ENCODE data around the gene ZBTB17. TPM values are rescaled to one million over a fixed set of nuclear protein-coding genes. Genes with fewer than 3 reads are reported as not detected.

ZBTB17 gene
- total RNA-seq, 1 experiment from 2014 or later, result 22.1 TPM

GRCh38 chr1:15923241-15923640, 52.7 kb downstream of the ZBTB17 start:
- no peak for TF ChIP-seq CTCF (IDR thresholded peaks at IDR 0.05; ENCODE audit: unreplicated experiment)
- DNase-seq, result no peak
- Mint-ChIP-seq H3K9me3 (ENCODE audit: low read depth, unreplicated experiment) (no peaks in the 10 kb centered on the region), H3K4me3 (ENCODE audit: low read depth, unreplicated experiment) (no peak overlapping the region), H3K4me1 (ENCODE audit: low read depth, unreplicated experiment) (no peaks in the 10 kb centered on the region), H3K27ac (ENCODE audit: unreplicated experiment) (no peak overlapping the region), H3K36me3 (ENCODE audit: insufficient read depth, unreplicated experiment) (peaks cover 21% of the 10 kb centered on the region), H3K27me3 (ENCODE audit: unreplicated experiment) (no peaks in the 10 kb centered on the region)
- no TSS peak for BruUV-seq (replicated peaks)
- CTCF ChIA-PET, result no interaction called here
- intact Hi-C loops (cut with micrococcal nuclease; ENCODE audit: unreplicated experiment), result no loop called here

GRCh38 chr1:15918962-15919715, 56.8 kb downstream of the ZBTB17 start:
- no TSS peak for BruUV-seq (replicated peaks)
- CTCF ChIA-PET, result no interaction called here
- Mint-ChIP-seq H3K36me3 (ENCODE audit: insufficient read depth, unreplicated experiment) (peaks cover 29% of the 10 kb centered on the region), H3K4me1 (ENCODE audit: low read depth, unreplicated experiment) (no peaks in the 10 kb centered on the region), H3K4me3 (ENCODE audit: low read depth, unreplicated experiment) (no peak overlapping the region), H3K27ac (ENCODE audit: unreplicated experiment) (no peak overlapping the region), H3K27me3 (ENCODE audit: unreplicated experiment) (no peaks in the 10 kb centered on the region), H3K9me3 (ENCODE audit: low read depth, unreplicated experiment) (no peaks in the 10 kb centered on the region)
- TF ChIP-seq CTCF (IDR thresholded peaks at IDR 0.05; ENCODE audit: unreplicated experiment), result no peak
- intact Hi-C loops (cut with micrococcal nuclease; ENCODE audit: unreplicated experiment), result loop anchor here (10.0 kb wide), 1 partner anchor 124 kb away; no protein-coding TSS in a partner anchor
- peak; percentile 21 for DNase-seq

DNA sequence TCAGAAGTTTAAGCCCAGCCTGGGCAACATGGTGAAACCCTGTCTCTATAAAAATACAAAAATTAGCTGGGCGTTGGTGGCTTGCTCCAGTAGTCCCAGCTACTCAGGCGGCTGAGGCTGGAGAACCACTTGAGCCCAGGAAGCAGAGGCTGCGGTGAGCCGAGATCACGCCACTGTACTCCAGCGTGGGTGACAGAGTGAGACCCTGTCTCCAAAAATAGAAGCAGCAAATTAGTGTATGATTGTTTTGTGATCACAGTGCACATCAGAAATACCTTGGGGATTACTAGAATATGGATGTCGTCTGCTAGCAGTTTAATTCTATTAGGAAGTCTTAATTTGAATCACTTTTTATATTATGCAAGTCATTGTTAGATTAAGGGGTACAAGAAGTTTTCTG, 59.0 kb downstream of the ZBTB17 start:
- BruUV-seq (replicated peaks), result no TSS peak
- Mint-ChIP-seq H3K4me1 (ENCODE audit: low read depth, unreplicated experiment) (no peaks in the 10 kb centered on the region), H3K4me3 (ENCODE audit: low read depth, unreplicated experiment) (no peak overlapping the region), H3K9me3 (ENCODE audit: low read depth, unreplicated experiment) (no peaks in the 10 kb centered on the region), H3K27ac (ENCODE audit: unreplicated experiment) (no peak overlapping the region), H3K36me3 (ENCODE audit: insufficient read depth, unreplicated experiment) (peaks cover 24% of the 10 kb centered on the region), H3K27me3 (ENCODE audit: unreplicated experiment) (no peaks in the 10 kb centered on the region)
- no peak for DNase-seq
- CTCF ChIA-PET, result no interaction called here
- no peak for TF ChIP-seq CTCF (IDR thresholded peaks at IDR 0.05; ENCODE audit: unreplicated experiment)
- intact Hi-C loops (cut with micrococcal nuclease; ENCODE audit: unreplicated experiment), result loop anchor here (10.0 kb wide), 1 partner anchor 122 kb away; no protein-coding TSS in a partner anchor

GRCh38 chr1:15916417-15916816, 59.5 kb downstream of the ZBTB17 start:
- BruUV-seq (replicated peaks), result no TSS peak
- H3K9me3 Mint-ChIP-seq (ENCODE audit: low read depth, unreplicated experiment), result no peaks in the 10 kb centered on the region
- TF ChIP-seq CTCF (IDR thresholded peaks at IDR 0.05; ENCODE audit: unreplicated experiment), result no peak
- H3K27ac Mint-ChIP-seq (ENCODE audit: unreplicated experiment), result no peak overlapping the region
- DNase-seq, result no peak
- no peak overlapping the region for H3K4me3 Mint-ChIP-seq (ENCODE audit: low read depth, unreplicated experiment)
- H3K27me3 Mint-ChIP-seq (ENCODE audit: unreplicated experiment), result no peaks in the 10 kb centered on the region
- CTCF ChIA-PET, result no interaction called here
- intact Hi-C loops (cut with micrococcal nuclease; ENCODE audit: unreplicated experiment), result loop anchor here (10.0 kb wide), 1 partner anchor 122 kb away; no protein-coding TSS in a partner anchor
- peaks cover 24% of the 10 kb centered on the region for H3K36me3 Mint-ChIP-seq (ENCODE audit: insufficient read depth, unreplicated experiment)
- no peaks in the 10 kb centered on the region for H3K4me1 Mint-ChIP-seq (ENCODE audit: low read depth, unreplicated experiment)
